ENCODE measurements around the gene MRFAP1L1.
A peak's percentile ranks its signal among the peaks of the same experiment; 100 is the strongest.
"Not testable (repeated sequence)": the region's sequence is repeated elsewhere in the genome, so short reads cannot be mapped to it uniquely, and the experiment has no call there.

The MRFAP1L1 gene

GRCh38 chr4:6733358-6734164, 23.9 kb upstream of the MRFAP1L1 start:
- no peak for DNase-seq

DNA sequence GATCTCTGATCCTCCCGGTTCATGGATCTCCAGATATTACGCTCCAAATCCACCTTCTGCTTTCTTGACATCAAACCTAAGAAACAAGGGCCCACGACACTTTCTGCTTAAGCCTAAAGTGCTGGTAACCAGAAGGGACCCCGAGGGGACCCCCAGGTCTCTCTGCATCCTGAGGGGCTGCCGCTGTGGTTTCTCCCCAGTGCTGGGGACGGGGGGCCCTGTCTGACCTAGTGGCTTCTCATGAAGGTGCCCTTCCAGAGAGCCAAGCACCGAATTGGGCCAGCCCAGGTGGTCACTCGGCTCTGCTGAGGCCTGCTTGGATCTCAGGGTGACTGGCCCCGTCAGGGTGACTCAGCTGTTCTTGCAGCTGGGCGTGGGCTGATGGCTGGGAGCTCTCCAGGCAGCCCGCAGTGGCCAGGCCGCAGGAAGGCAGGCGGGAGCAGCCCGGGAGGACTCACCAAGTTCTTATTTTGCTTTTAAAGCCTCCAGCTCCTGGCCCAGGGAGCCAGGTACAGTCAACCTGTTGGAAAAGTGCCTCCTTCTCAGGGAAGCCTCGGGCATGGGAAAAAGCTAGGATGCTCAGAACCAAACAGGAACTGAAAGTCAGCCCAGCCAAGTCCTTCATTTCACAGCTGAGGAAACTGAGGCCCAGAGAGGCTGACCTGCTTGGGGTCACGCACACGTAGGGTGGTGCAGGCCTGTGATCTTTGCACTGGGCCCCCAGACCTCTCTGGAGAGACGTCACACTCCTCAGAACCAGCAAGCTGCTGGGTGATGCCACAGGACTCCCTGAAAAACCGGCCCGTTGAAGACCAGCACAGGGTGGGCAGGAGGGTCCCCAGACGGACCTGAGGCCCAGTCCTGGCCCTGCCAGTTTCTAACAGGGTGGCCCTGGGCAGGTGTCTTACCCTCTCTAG, 23.0 kb upstream of the MRFAP1L1 start:
- DNase-seq: no peak

DNA sequence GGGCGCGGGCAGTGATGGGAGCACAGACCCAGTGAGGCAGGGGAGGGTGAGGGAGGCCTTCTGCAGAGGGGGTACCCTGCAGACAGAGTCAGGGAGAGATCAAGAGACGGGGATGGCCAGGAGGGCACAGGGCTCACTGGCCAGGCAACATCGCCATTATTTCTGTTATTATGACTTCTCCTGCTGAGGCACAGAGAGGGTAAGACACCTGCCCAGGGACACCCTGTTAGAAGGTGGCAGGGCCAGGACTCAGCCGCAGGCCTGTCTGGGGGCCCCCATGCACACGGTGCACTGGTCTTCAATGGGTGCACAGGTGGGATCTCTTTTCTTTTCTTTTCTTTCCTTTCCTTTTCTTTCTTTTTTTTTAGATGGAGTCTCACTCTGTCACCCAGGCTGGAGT, 22.1 kb upstream of the MRFAP1L1 start:
- no peak for DNase-seq

DNA sequence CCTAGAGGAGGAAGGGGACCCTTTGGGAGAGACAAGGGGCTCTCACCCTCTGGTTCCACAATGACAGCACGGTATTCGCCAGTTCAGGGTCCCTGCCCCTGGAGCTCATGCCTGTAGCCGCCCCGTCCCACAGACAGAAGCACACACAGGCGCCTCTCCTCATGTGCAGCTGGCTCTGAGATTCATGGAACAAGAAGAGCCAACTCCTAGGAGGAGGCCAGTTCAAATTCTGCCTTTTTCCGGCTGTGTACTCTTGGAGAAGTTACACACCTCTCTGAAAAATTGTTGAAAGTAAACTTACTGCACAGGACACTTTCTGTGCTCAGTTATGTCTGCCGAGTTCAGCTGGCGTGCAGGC, 21.6 kb upstream of the MRFAP1L1 start:
- no peak for DNase-seq

- no peak for DNase-seq
Observed at GRCh38 chr4:6730603-6731317, 21.1 kb upstream of the MRFAP1L1 start.

GRCh38 chr4:6728320-6729029, 18.8 kb upstream of the MRFAP1L1 start:
- DNase-seq: no peak

DNA sequence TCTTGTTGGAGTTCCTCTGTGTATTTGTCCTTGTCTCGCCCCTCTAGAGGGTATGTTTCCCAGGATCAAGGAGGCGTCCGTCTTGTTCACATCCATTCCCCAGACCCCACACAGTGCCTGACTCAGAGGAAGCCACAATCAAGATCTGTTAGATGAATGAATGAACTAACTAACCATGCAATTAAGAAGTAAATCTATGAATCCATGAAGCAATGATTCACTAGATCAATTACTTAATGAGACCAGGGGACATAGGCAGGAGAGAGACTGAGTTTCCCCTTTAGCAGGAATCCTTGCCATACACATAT, 18.2 kb upstream of the MRFAP1L1 start:
- DNase-seq: no peak

GRCh38 chr4:6727081-6727942, 17.6 kb upstream of the MRFAP1L1 start:
- DNase-seq: no peak

DNA sequence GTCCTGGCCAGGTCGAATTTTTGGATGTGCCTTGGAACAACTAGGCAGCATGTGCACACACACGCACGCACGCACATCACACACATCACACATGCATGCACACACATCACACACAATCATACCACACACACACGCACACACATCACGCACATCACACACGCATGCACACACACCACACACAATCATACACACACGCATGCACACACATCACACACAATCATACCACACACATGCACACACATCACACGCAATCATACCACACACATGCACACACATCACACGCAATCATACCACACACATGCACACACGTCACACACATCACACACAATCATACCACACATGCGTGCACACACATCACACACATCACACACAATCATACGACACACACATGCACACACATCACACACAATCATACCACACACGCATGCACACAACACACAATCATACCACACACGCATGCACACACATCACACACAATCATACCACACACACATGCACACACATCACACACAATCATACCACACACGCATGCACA, 15.8 kb upstream of the MRFAP1L1 start:
- not testable (repeated sequence) for DNase-seq

DNA sequence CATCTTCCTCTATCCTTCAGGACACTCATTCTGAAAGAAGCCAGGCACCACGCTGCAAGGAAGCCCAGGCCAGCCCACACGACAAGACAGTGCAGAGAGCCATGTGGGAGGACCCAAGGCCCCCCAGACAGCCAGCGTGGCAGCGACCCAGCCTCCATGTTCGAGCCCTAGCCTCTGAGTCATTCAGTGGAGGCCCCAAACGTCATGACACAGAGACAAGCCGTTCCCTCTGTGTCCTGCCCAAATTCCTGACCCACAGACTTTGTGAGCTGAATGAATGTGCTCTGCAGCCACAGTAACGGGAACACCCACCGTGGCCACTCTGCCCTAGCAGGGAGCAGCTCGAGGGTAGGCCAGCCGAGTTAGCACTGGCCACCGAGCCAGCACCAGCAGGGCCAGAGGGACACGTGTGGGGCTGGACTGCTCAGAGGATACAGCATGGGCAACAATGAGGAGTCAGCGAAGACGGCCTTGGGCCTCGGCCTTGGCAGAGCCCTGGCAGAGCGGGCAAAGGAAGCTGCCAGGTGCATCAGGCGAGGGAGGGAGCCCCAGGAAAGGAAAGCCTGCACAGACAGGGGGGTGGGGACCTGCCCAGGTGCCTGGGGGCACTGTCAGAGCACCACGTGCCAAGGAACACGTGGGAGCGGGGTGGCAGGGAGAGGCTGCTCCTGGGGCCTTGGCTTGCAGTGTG, 14.9 kb upstream of the MRFAP1L1 start:
- no peak for DNase-seq

- DNase-seq: no peak
Observed at GRCh38 chr4:6723851-6724250, 14.2 kb upstream of the MRFAP1L1 start.

DNA sequence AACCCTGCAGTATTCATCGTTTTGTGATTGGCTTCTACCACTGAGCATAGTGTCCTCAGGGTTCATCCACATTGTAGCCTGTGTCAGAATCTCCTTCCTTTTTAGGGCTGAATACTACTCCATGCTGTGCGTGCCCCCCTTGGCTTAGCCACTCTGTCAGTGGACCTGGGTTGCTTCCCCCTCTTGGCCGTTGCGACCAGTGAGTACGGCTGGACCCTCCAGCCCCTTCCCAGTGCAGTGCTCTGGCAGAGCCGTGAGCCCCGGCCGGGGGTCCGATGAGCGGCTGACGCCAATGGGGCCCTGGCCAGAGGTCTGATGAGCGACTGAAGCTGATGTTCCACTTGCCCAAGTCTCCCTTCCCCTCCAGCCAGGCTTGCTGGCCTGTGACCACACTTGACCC, 13.2 kb upstream of the MRFAP1L1 start:
- DNase-seq: no peak

DNA sequence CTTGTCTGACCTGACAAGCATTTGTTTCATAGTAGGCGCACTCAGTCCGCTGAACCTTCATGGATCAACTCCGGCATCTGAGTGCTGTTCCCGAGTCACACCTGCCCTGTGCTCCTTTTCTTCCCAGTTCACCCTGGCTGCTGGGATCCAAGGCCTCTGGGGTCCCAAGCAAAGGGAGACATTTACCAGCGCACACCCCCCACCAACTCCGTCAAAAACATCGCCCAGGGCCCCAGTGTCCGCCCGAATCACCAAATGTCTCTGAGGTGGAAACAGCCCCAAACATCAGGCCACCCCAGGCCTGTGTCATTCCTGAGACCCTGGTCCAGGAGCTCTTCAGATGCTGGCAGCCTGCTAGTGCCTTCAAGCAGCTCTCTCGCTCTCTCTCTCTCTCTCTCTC, 11.5 kb upstream of the MRFAP1L1 start:
- DNase-seq: no peak

DNA sequence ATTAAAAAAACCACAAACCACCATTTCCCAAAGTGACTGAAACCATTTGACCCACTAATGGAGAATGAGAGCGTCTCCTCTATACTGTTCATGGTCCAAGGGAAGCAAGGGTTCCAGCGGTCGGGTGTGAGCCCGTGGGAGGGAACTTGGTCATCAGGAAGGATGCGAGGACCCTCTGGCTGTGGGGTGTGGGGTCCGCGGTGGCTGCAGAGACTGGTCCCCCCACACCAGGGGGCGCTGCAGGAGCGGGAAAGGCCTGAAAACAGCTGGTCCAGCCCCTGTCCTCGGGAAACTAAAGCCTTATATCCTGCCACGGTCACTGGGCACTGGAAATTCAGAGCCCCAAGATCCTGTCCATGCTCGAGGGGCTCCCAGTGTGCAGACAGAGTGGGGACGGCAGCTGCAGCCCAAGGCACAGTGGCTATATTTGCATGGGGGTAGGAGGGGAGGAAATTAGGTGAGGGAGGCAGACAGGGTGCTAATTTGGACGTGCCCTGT, 10.6 kb upstream of the MRFAP1L1 start:
- DNase-seq: peak; percentile 72

DNA sequence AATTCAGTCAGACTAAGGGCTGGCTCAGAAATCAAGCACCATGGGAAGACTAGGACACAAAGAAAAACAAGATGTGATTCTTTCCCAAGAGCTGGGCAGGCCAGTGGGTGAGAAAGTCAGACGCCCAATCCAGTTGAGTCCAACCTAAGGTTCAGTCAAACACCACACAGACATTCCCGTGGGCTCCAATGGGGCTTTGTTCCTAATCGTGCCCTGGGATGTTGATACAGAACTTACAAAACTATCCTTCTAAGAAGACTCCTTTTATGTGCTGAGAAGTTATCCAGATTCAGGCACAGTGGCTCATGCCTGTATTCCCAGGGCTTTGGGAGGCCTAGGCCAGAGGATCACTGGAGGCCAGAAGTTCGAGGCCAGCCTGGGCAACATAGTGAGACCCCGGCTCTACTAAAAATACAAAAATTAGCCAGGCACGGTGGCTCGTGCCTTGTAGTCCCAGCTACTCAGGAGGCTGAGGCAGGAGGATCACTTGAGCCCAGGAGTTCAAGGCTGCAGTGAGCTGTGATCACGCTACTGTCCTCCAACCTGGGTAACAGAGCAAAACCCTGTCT, 10.0 kb upstream of the MRFAP1L1 start:
- no peak for DNase-seq

DNA sequence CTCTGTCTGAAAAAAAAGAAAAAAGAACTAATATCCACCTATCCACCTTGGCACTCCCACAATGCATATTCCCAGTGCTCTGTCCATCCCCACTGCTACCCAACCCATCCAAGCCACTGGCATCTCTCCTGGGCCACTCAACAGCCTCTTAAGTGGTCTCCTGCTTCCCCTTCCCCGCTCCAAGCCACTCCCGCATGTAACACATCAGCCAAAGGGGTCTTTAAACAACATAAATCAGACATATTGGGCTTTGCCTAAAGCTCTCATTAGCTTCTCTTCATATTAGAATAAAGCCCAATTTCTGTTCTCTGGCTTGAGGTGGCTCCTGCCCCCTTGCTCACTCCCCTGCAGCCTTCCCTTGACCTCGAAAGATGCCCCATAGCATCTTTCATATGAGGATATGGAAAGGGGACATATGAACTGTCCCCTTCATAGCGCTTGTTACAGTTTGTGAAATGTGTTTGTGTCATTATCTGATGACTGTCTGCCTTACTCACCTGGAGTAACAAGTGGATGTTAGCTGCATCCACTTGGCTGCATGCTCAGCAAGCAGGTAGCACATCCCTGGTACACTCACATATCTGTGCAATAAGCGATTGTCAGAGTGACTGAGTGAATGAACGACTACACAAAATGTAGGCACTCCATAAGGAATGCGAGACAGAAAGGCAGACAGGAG, 9.4 kb upstream of the MRFAP1L1 start:
- DNase-seq: no peak

GRCh38 chr4:6716958-6717655, 7.4 kb upstream of the MRFAP1L1 start:
- no peak for DNase-seq

- DNase-seq: peak; percentile 84
Observed at GRCh38 chr4:6716018-6716911, 6.6 kb upstream of the MRFAP1L1 start, which contains the start of gene BLOC1S4. Gene BLOC1S4 (plus strand): TSS chr4:6716174. CDS start chr4:6716210, 36 bp downstream.
